KMS-11 (cell line): ENCODE results near the gene TOR4A.

ENCODE experiments used
- H2AFZ ChIP-seq: fragments of 200-600 bp; sonication (generic); 2 replicates; pipeline ENCODE4 v1.6.1; 2016; ENCODE audit warnings: antibody characterized with exemption, mixed run types, low read depth
- H3K27ac ChIP-seq: fragments of 200-600 bp; sonication (generic); 2 replicates; pipeline ENCODE4 v1.6.1; 2016; ENCODE audit warnings: mild to moderate bottlenecking, mixed run types
- H3K27me3 ChIP-seq: fragments of 200-600 bp; sonication (generic); 2 replicates; pipeline ENCODE4 v1.6.1; 2017; ENCODE audit warnings: mild to moderate bottlenecking, low read depth, mixed run types, moderate library complexity; ENCODE audit not compliant: insufficient read depth
- H3K36me3 ChIP-seq: fragments of 200-600 bp; sonication (generic); 2 replicates; pipeline ENCODE4 v1.6.1; 2017; ENCODE audit warnings: mild to moderate bottlenecking, mixed run types; ENCODE audit not compliant: insufficient read depth
- H3K4me1 ChIP-seq: fragments of 200-600 bp; sonication (generic); 2 replicates; pipeline ENCODE4 v1.6.1; 2016; ENCODE audit warnings: mild to moderate bottlenecking, low read depth, mixed run types; ENCODE audit not compliant: poor library complexity, severe bottlenecking
- H3K4me2 ChIP-seq: fragments of 200-600 bp; sonication (generic); 2 replicates; pipeline ENCODE4 v1.7.0; 2016; ENCODE audit warnings: mild to moderate bottlenecking, mixed run types
- H3K4me3 ChIP-seq: fragments of 200-600 bp; sonication (generic); IDR thresholded peaks from 2 replicates; pipeline ENCODE4 v1.6.1; 2017; ENCODE audit warnings: low read depth, low read length, mixed read lengths; ENCODE audit not compliant: insufficient read depth
- H3K79me2 ChIP-seq: fragments of 200-600 bp; sonication (generic); 2 replicates; pipeline ENCODE4 v1.6.1; 2016; ENCODE audit warnings: low read depth, mixed run types; ENCODE audit not compliant: insufficient read depth
- H3K9ac ChIP-seq: fragments of 200-600 bp; sonication (generic); 2 replicates; pipeline ENCODE4 v1.6.1; 2016; ENCODE audit warnings: mild to moderate bottlenecking, mixed run types
- H4K20me1 ChIP-seq: fragments of 200-600 bp; sonication (generic); 2 replicates; pipeline ENCODE4 v1.6.1; 2016; ENCODE audit warnings: mild to moderate bottlenecking, mixed run types; ENCODE audit not compliant: insufficient read depth
- TF ChIP-seq, protein P1 (sequence below): fragments of 200-600 bp; sonication (generic); conservative IDR thresholded peaks from 2 replicates; pipeline ENCODE4 v1.6.1; 2017; ENCODE audit warnings: low read depth, mild to moderate bottlenecking, antibody characterized with exemption, low read length, moderate library complexity, mixed read lengths

The TOR4A gene

DNA sequence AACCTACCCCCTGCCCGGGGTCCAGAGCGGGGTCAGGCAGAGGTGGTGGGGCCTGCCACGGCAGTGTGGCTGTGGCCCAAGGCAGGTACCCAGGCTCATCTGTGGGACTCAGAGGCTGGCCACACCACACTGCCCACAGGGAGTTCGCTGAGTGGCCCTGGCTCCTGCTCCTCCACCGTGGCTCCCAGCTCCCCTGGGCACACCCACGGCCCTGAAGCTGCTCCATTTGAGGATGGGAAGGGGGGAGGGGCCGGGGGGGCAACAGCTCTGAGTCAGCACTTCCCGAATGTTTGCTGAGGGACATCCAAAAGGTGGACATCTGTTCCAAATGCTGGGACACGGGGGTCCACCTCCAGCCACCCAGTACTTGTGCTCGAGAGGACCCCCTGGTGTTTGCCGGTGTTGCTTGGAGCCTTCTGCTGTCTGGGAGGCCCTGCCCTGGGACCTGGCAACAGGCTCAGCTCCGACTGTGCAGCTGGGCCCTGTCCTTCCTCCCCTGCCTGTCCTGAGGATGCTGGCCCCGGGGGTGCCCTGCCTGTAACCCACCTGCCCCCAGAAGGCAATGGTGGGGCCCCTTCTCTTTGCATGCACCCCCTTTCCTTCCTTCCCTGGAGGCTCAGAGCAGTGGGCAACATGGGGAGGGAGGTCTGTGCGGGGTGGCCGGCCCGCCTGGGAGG, 27.0 kb downstream of the TOR4A start:
- no peak overlapping the region for H3K9ac ChIP-seq
- H3K27me3 ChIP-seq, result peaks cover 20% of the 10 kb centered on the region
- H4K20me1 ChIP-seq, result no peaks in the 10 kb centered on the region
- H3K4me1 ChIP-seq, result peaks cover 10% of the 10 kb centered on the region
- no peak overlapping the region for H3K27ac ChIP-seq
- no peak overlapping the region for H3K4me2 ChIP-seq
- H3K79me2 ChIP-seq, result no peaks in the 10 kb centered on the region
- H2AFZ ChIP-seq, result no peak overlapping the region
- H3K36me3 ChIP-seq, result no peaks in the 10 kb centered on the region
- TF ChIP-seq, protein P1, sequence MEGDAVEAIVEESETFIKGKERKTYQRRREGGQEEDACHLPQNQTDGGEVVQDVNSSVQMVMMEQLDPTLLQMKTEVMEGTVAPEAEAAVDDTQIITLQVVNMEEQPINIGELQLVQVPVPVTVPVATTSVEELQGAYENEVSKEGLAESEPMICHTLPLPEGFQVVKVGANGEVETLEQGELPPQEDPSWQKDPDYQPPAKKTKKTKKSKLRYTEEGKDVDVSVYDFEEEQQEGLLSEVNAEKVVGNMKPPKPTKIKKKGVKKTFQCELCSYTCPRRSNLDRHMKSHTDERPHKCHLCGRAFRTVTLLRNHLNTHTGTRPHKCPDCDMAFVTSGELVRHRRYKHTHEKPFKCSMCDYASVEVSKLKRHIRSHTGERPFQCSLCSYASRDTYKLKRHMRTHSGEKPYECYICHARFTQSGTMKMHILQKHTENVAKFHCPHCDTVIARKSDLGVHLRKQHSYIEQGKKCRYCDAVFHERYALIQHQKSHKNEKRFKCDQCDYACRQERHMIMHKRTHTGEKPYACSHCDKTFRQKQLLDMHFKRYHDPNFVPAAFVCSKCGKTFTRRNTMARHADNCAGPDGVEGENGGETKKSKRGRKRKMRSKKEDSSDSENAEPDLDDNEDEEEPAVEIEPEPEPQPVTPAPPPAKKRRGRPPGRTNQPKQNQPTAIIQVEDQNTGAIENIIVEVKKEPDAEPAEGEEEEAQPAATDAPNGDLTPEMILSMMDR, result no peak
- no peak overlapping the region for H3K4me3 ChIP-seq

DNA sequence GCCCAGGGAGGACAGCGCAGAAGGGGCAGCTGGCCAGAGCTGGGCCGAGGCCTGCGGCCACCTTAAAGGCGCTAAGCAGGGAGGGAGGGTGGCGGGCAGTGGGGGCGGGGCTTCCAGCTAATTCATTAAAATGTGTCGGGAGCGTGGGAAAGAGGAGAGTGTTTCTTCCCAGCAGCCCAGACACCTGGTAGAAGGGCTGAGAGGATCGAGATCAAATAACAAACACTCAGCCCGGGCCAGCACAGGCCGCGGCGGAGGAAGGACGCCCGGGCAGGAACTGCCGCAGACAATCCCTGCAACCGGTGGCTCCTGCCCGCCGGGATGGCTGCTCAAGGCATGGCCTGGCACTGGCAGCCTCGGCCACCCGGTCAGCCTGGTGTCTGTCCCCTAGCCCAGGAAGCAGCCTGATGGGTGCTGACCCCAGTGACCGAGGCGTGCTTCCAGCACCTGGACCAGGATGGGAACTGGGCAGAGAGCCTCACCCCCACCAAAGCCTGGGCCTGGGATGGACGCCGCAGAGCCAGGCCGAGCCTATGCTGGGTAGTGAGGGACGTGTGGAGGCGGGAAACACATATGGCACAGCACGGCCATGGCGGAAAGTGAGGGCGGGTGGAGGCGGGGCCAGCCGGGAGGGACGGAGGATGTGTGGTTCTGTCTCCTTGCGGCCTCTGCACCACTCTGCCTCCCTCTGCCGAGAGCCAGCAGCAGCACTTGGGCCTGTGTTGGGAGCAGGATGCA, 27.7 kb downstream of the TOR4A start:
- TF ChIP-seq, protein P1, result no peak
- no peak overlapping the region for H3K4me2 ChIP-seq
- H3K4me1 ChIP-seq, result peaks cover 7% of the 10 kb centered on the region
- H3K4me3 ChIP-seq, result no peak overlapping the region
- peaks cover 13% of the 10 kb centered on the region for H3K27me3 ChIP-seq
- H3K36me3 ChIP-seq, result no peaks in the 10 kb centered on the region
- no peaks in the 10 kb centered on the region for H3K79me2 ChIP-seq
- H3K9ac ChIP-seq, result no peak overlapping the region
- H2AFZ ChIP-seq, result no peak overlapping the region
- no peaks in the 10 kb centered on the region for H4K20me1 ChIP-seq
- H3K27ac ChIP-seq, result no peak overlapping the region

DNA sequence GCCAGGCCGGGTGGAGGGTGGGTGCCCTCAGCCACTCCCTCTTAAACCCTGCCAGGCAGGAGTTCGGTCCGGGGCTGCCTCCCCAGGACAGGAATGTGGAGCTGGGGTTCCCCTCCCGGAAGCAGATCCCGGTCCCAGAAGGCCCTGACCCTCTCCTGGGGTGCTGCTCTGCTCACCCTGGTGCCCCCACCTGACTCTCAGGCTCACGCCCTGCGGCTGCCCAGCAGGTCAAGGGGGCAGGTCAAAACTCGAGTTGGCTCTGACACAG, 28.2 kb downstream of the TOR4A start:
- H3K27ac ChIP-seq, result no peak overlapping the region
- no peak overlapping the region for H2AFZ ChIP-seq
- no peaks in the 10 kb centered on the region for H3K36me3 ChIP-seq
- peaks cover 7% of the 10 kb centered on the region for H3K4me1 ChIP-seq
- H3K4me3 ChIP-seq, result no peak overlapping the region
- H4K20me1 ChIP-seq, result no peaks in the 10 kb centered on the region
- TF ChIP-seq, protein P1, result no peak
- peaks cover 8% of the 10 kb centered on the region for H3K27me3 ChIP-seq
- no peak overlapping the region for H3K9ac ChIP-seq
- H3K4me2 ChIP-seq, result no peak overlapping the region
- H3K79me2 ChIP-seq, result no peaks in the 10 kb centered on the region

DNA sequence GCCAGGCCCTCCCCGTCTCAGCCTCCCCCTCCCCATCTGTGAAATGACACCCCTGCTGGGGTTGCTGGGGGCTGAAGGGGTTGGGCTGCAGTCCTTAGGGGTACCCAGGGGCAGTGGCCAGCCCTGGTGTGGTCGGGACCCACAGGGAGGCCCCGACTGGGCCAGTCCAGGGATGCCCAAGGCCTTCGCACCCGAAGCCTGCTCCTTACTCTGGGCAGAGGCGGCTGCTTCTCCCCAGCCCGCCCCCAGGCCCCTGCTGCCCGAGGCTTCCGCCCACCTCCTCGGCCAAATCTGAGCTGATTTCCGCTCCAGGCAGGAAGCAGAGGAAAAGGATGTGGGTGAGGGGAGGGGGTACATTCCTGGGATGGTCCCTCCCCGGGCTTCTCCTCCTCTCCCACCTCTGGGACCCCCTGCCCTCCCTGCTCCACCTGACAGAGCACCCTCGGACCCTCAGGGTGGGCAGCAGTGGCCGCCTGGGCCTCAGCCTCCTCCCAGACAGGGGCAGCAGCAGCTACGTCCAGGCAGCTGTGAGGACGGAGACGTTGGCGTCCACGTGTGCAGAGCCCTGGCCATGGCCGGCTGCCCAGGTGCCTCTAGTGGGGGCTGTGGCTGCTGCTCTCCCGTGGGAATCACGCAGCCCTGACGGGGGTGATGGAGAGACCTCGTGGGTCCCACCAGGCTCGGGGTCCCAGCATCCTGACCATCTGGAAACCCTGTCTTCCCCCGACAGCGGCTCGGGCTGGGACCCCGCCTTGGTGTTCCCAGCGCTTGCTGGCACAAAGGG, 28.7 kb downstream of the TOR4A start:
- no peak overlapping the region for H2AFZ ChIP-seq
- no peaks in the 10 kb centered on the region for H3K79me2 ChIP-seq
- no peak overlapping the region for H3K4me3 ChIP-seq
- peaks cover 7% of the 10 kb centered on the region for H3K4me1 ChIP-seq
- peaks cover 3% of the 10 kb centered on the region; the same call in 1 of the 2 replicates for H3K27me3 ChIP-seq
- no peaks in the 10 kb centered on the region for H4K20me1 ChIP-seq
- no peak overlapping the region for H3K4me2 ChIP-seq
- TF ChIP-seq, protein P1, result no peak
- no peak overlapping the region for H3K27ac ChIP-seq
- H3K9ac ChIP-seq, result no peak overlapping the region
- H3K36me3 ChIP-seq, result no peaks in the 10 kb centered on the region
